Hippocampal formation (tissue), 2 donors: ENCODE data around the gene MAP4K2.
A peak's percentile ranks its signal among the peaks of the same experiment; 100 is the strongest.

Experiments
- DNase-seq, 2 donors: peaks; one replicate each; lab custom pipeline; 2025; lab: John Stamatoyannopoulos, UW

The MAP4K2 gene

GRCh38 chr11:64767344-64768299 is 35.4 kb downstream of the MAP4K2 start:
- DNase-seq = peak in 1 of 2 donors; percentile 4

GRCh38 chr11:64766881-64767280 is 36.1 kb downstream of the MAP4K2 start:
- no peak for DNase-seq

GRCh38 chr11:64765851-64766665 is 37.0 kb downstream of the MAP4K2 start:
- no peak for DNase-seq

GRCh38 chr11:64765291-64765850 is 37.6 kb downstream of the MAP4K2 start:
- no peak for DNase-seq

GRCh38 chr11:64764753-64765152 is 38.3 kb downstream of the MAP4K2 start:
- DNase-seq = no peak

- DNase-seq = no peak
Observed at GRCh38 chr11:64764040-64764611, 38.9 kb downstream of the MAP4K2 start.

GRCh38 chr11:64763526-64764039 is 39.4 kb downstream of the MAP4K2 start:
- DNase-seq = peak in 1 of 2 donors; percentile 34

GRCh38 chr11:64762674-64763525 is 40.1 kb downstream of the MAP4K2 start:
- peak in 1 of 2 donors; percentile 17 for DNase-seq

- no peak for DNase-seq
Observed at GRCh38 chr11:64762277-64762673, 40.7 kb downstream of the MAP4K2 start.

- no peak for DNase-seq
Observed at GRCh38 chr11:64760759-64761420, 42.1 kb downstream of the MAP4K2 start.

GRCh38 chr11:64759722-64760719 is 43.0 kb downstream of the MAP4K2 start, which contains the start of gene PYGM:
Gene PYGM (minus strand): TSS chr11:64759974. CDS start chr11:64759898, 76 bp downstream.
- DNase-seq = peak in 1 of 2 donors; percentile 51

- DNase-seq = no peak
Observed at GRCh38 chr11:64759131-64759721, 43.8 kb downstream of the MAP4K2 start.

- DNase-seq = no peak
Observed at GRCh38 chr11:64758330-64759079, 44.5 kb downstream of the MAP4K2 start.

- DNase-seq = no peak
Observed at GRCh38 chr11:64757549-64758329, 45.3 kb downstream of the MAP4K2 start.

- no peak for DNase-seq
Observed at GRCh38 chr11:64755681-64756361, 47.2 kb downstream of the MAP4K2 start.

GRCh38 chr11:64754919-64755662 is 47.9 kb downstream of the MAP4K2 start:
- no peak for DNase-seq
